Hepatocyte (in vitro differentiated cells): ENCODE measurements around the gene CHD9.

ENCODE experiments used
- CTCF ChIP-seq: fragments of 200-600 bp; sonication (generic); IDR thresholded peaks from 2 replicates; pipeline ENCODE4 v1.5.1; 2016; ENCODE audit warnings: antibody characterized with exemption, mild to moderate bottlenecking; ENCODE audit not compliant: poor library complexity
- EZH2 ChIP-seq: fragments of 200-600 bp; sonication (generic); IDR thresholded peaks from 2 replicates; pipeline ENCODE4 v1.6.1; 2016; ENCODE audit warnings: antibody characterized with exemption, mild to moderate bottlenecking, borderline replicate concordance
- EZH2phosphoT487 ChIP-seq: fragments of 200-600 bp; sonication (generic); IDR thresholded peaks from one replicate; pipeline ENCODE4 v1.6.1; 2018; ENCODE audit warnings: antibody characterized with exemption, mild to moderate bottlenecking, low read depth, moderate library complexity; ENCODE audit not compliant: unreplicated experiment, severe bottlenecking

GRCh38 chr16:53093162-53093744 is 38.5 kb downstream of the CHD9 start:
- TF ChIP-seq CTCF: no peak
- TF ChIP-seq EZH2phosphoT487: no peak
- no peak for TF ChIP-seq EZH2
